Ishikawa (cell line): Measurements from ENCODE around the gene CEACAM20.

Source experiments
- CEBPB ChIP-seq: IDR thresholded peaks from 2 replicates; pipeline ENCODE4 v1.6.1; 2012
- CREB1 ChIP-seq: IDR thresholded peaks from 2 replicates; pipeline ENCODE4 v1.6.1; 2012; ENCODE audit warnings: low read depth
- EGR1 ChIP-seq: IDR thresholded peaks from 2 replicates; pipeline ENCODE4 v1.6.1; 2012
- EP300 ChIP-seq: IDR thresholded peaks from 2 replicates; pipeline ENCODE4 v1.6.1; 2012; ENCODE audit warnings: borderline replicate concordance
- FOXM1 ChIP-seq: IDR thresholded peaks from 2 replicates; pipeline ENCODE4 v1.6.1; 2012; ENCODE audit warnings: low read depth, borderline replicate concordance
- NFIC ChIP-seq: IDR thresholded peaks from 2 replicates; pipeline ENCODE4 v1.6.1; 2012
- RAD21 ChIP-seq: IDR thresholded peaks from 2 replicates; pipeline ENCODE4 v1.6.1; 2012; ENCODE audit warnings: low read depth
- TAF1 ChIP-seq: IDR thresholded peaks from 2 replicates; pipeline ENCODE4 v1.6.1; 2012; ENCODE audit warnings: low read depth, mild to moderate bottlenecking
- TCF12 ChIP-seq: IDR thresholded peaks from 2 replicates; pipeline ENCODE4 v1.6.1; 2012; ENCODE audit warnings: low read depth
- TEAD4 ChIP-seq: IDR thresholded peaks from 2 replicates; pipeline ENCODE4 v1.6.1; 2012
- YY1 ChIP-seq: IDR thresholded peaks from 2 replicates; pipeline ENCODE4 v1.6.1; 2012; ENCODE audit warnings: low read depth
- TF ChIP-seq, protein P1 (sequence below): IDR thresholded peaks from 2 replicates; pipeline ENCODE4 v1.6.1; 2012; ENCODE audit warnings: low read depth, mild to moderate bottlenecking
- TF ChIP-seq, protein P2 (sequence below): IDR thresholded peaks from 2 replicates; pipeline ENCODE4 v1.6.1; 2012

DNA sequence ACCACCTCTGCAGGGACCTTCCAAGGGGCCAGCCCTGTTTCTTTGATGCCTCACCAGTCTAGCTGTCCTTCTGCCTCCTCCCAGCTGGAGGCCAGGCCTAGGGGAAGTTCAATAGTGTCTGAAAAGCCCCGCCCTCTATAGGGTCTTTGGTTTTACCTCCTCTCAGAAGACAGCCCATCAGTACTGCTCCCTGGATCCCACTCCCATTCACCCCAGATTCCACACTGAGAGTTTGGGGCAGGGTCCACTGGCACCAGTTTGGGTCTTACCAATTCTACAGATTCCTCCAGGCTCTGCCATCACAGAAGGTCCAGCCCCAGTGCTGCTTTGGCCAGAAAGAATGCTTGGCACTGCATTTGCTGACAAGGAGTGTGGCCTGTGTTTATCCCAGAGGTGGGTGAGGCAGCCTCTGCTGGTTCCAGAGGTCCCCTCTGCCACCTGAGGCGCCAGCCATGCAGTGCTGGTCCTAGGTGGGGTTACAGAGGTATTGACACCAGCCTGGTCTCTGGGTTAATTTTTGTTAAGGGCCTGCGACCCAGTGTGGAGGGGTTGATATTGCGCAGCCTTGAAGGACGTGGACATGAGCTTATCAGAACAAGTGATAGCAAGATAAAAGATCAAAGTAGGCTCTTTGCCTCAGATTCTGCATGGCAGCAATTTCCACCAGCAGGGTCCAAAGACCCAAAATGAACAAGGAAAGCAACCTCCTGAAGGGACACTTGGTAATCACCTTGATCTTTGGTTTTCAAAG, 42.5 kb upstream of the CEACAM20 start:
- TF ChIP-seq RAD21 (no peak), CEBPB (no peak), FOXM1 (no peak), EP300 (no peak), CREB1 (no peak), TEAD4 (no peak), TCF12 (no peak), EGR1 (no peak), YY1 (no peak), TAF1 (no peak), NFIC (no peak)
- TF ChIP-seq, protein P1, sequence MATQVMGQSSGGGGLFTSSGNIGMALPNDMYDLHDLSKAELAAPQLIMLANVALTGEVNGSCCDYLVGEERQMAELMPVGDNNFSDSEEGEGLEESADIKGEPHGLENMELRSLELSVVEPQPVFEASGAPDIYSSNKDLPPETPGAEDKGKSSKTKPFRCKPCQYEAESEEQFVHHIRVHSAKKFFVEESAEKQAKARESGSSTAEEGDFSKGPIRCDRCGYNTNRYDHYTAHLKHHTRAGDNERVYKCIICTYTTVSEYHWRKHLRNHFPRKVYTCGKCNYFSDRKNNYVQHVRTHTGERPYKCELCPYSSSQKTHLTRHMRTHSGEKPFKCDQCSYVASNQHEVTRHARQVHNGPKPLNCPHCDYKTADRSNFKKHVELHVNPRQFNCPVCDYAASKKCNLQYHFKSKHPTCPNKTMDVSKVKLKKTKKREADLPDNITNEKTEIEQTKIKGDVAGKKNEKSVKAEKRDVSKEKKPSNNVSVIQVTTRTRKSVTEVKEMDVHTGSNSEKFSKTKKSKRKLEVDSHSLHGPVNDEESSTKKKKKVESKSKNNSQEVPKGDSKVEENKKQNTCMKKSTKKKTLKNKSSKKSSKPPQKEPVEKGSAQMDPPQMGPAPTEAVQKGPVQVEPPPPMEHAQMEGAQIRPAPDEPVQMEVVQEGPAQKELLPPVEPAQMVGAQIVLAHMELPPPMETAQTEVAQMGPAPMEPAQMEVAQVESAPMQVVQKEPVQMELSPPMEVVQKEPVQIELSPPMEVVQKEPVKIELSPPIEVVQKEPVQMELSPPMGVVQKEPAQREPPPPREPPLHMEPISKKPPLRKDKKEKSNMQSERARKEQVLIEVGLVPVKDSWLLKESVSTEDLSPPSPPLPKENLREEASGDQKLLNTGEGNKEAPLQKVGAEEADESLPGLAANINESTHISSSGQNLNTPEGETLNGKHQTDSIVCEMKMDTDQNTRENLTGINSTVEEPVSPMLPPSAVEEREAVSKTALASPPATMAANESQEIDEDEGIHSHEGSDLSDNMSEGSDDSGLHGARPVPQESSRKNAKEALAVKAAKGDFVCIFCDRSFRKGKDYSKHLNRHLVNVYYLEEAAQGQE, result no peak
- TF ChIP-seq, protein P2, sequence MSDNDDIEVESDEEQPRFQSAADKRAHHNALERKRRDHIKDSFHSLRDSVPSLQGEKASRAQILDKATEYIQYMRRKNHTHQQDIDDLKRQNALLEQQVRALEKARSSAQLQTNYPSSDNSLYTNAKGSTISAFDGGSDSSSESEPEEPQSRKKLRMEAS, result no peak
